T-cell (primary cell): ENCODE measurements around the gene CALR. TPM values are rescaled to one million over a fixed set of nuclear protein-coding genes. Genes with fewer than 3 reads are reported as not detected.
"Not testable (repeated sequence)": the region's sequence is repeated elsewhere in the genome, so short reads cannot be mapped to it uniquely, and the experiment has no call there.

Source experiments
- ATAC-seq, 4 experiments: fragments of 200-7000 bp in 3 of 4; fragments of 150-1000 bp in 1 of 4; cut with Tn5 transposase; replicated peaks in 1 of 4; 1 replicate in 3 of 4; 2 replicates in 1 of 4; pipeline ENCODE4 v1.10.0; 2021; ENCODE audit warnings: moderate library complexity in 3 of 4, mild to moderate bottlenecking in 2 of 4, moderate number of reproducible peaks in 1 of 4
- CTCF ChIA-PET, 2 donors: fragments of 300-600 bp; sonication (Branson Sonifier 250); formaldehyde crosslinking; loops; one replicate each; lab custom pipeline; 2022; ENCODE audit warnings: antibody characterized with exemption in 2 of 2; lab: Charles Lee
- POLR2A ChIA-PET, 2 donors: fragments of 300-600 bp; sonication (Branson Sonifier 250); formaldehyde crosslinking; loops; one replicate each; lab custom pipeline; 2022; ENCODE audit warnings: antibody characterized with exemption in 2 of 2; lab: Charles Lee
- DNase-seq, 35 experiments: peaks; one replicate each; pipeline versions ENCODE4 v3.0.0 to v3.0.0-alpha.2; 2013 to 2023
- H3K27ac ChIP-seq: one replicate; pipeline ENCODE4 v1.5.1; 2013; ENCODE audit warnings: low read length
- H3K27me3 ChIP-seq, 2 experiments: replicated peaks in 1 of 2; 1 replicate in 1 of 2; 2 replicates in 1 of 2; pipeline versions ENCODE4 v1.6.1 to v1.7.0; 2013; ENCODE audit warnings: low read length in 1 of 2, mixed read lengths in 1 of 2; ENCODE audit not compliant: control insufficient read depth in 2 of 2, insufficient read depth in 2 of 2; ENCODE audit errors: extremely low read depth in 1 of 2
- H3K36me3 ChIP-seq, 2 donors: 1 replicate in 1 of 2; 2 replicates in 1 of 2; pipeline versions ENCODE4 v1.6.1 to v1.7.0; 2013; ENCODE audit warnings: low read length in 1 of 2; ENCODE audit not compliant: control insufficient read depth in 2 of 2, insufficient read depth in 1 of 2; ENCODE audit errors: extremely low read depth in 1 of 2
- H3K4me1 ChIP-seq, 2 experiments: 1 replicate in 1 of 2; 2 replicates in 1 of 2; pipeline versions ENCODE4 v1.6.1 to v1.7.0; 2013; ENCODE audit warnings: low read length in 2 of 2, mixed read lengths in 1 of 2; ENCODE audit not compliant: insufficient read depth in 2 of 2, control insufficient read depth in 1 of 2; ENCODE audit errors: extremely low read depth in 1 of 2
- H3K4me3 ChIP-seq, 2 donors: 1 replicate in 1 of 2; 2 replicates in 1 of 2; pipeline versions ENCODE4 v1.5.1 to v1.7.0; 2013; ENCODE audit warnings: mild to moderate bottlenecking in 2 of 2, low read length in 1 of 2, moderate library complexity in 1 of 2; ENCODE audit not compliant: control insufficient read depth in 1 of 2; ENCODE audit errors: extremely low read depth in 1 of 2
- H3K9me3 ChIP-seq: 2 replicates; pipeline ENCODE4 v1.7.0; 2013
- H3K27ac Mint-ChIP-seq, 2 donors: one replicate each; pipeline ENCODE4 v1.8.0; 2020 to 2021; ENCODE audit warnings: mild to moderate bottlenecking in 2 of 2, mixed read lengths in 2 of 2
- H3K27me3 Mint-ChIP-seq, 2 donors: one replicate each; pipeline ENCODE4 v1.8.0; 2021 to 2022; ENCODE audit warnings: mixed read lengths in 2 of 2
- H3K36me3 Mint-ChIP-seq: one replicate; pipeline ENCODE4 v1.8.0; 2021; ENCODE audit warnings: mixed read lengths
- H3K4me1 Mint-ChIP-seq, 3 donors: one replicate each; pipeline ENCODE4 v1.8.0; 2020 to 2022; ENCODE audit warnings: mixed read lengths in 3 of 3, mild to moderate bottlenecking in 1 of 3
- H3K4me3 Mint-ChIP-seq, 3 donors: one replicate each; pipeline ENCODE4 v1.8.0; 2020 to 2022; ENCODE audit warnings: mild to moderate bottlenecking in 3 of 3, mixed read lengths in 3 of 3, moderate library complexity in 3 of 3
- H3K9me3 Mint-ChIP-seq, 3 donors: one replicate each; pipeline ENCODE4 v1.8.0; 2020 to 2022; ENCODE audit warnings: mixed read lengths in 3 of 3
- WGBS: methylation state at CpG from one replicate; pipeline ENCODE4 v1.1.5; 2013; ENCODE audit warnings: missing lambda C conversion rate; ENCODE audit not compliant: insufficient coverage; 5-methylcytosine and 5-hydroxymethylcytosine counted together
- total RNA-seq, 35 experiments: library from RNA in 6 of 35; stranded (reverse) in 6 of 35; fragments of 120-200 nt in 1 of 35; gene quantifications; one replicate each; pipeline versions ENCODE4 v1.2.1 to v1.2.4 and lab custom pipeline; 2013 to 2026

CALR gene
- total RNA-seq, 5 donors from 2014 or later (not counting 1 experiment from before 2014, with no cell fraction given), result 429 to 530 (median 501) TPM

GRCh38 chr19:12915860-12916259, 22.5 kb upstream of the CALR start:
- not testable (repeated sequence) for DNase-seq, H3K36me3 ChIP-seq, H3K36me3 Mint-ChIP-seq, H3K27ac ChIP-seq, H3K9me3 Mint-ChIP-seq, H3K27me3 Mint-ChIP-seq, H3K4me3 ChIP-seq, H3K27me3 ChIP-seq, ATAC-seq, H3K9me3 ChIP-seq
- CTCF ChIA-PET, result interaction anchor here in 1 of 2 donors (0.5 kb wide), 1 partner anchor 633 kb away, joined by 3 read pairs; no protein-coding TSS in a partner anchor
- 85% methylated on average over 4 of the region's 4 CpGs for WGBS
- POLR2A ChIA-PET, result interaction anchor here in 1 of 2 donors (0.7 kb wide), 1 partner anchor 86 kb away, joined by 6 read pairs; no protein-coding TSS in a partner anchor
- Mint-ChIP-seq H3K27ac (peak overlapping the region; percentile 52 to 65), H3K4me1 (peaks cover 32 to 46% (median 38%) of the 10 kb centered on the region in 3 donors), H3K4me3 (peak overlapping the region in 1 of 3 donors; percentile 15)
- peaks cover 8 to 43% of the 10 kb centered on the region in 2 experiments for H3K4me1 ChIP-seq

DNA sequence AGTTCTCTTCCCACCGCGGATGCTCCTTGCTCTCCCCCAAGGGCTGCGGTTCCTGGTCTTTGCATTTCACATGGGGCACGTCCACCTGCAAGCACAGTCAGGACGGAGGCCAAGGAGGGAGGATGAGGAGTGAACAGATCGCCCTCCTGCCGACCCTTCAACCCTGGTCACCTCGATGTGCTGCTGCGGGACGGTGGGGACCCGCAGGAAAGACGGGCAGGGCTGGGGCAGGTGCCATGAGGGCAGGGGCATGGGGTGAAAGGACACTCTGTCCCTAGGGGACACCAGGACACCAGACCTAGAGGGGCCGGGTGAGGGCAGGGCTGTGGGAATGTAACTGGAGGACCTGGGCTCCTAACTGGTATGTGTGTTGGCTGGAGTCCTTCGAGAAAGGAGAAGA, 20.2 kb upstream of the CALR start:
- Mint-ChIP-seq H3K4me3 (peak overlapping the region in 1 of 3 donors; percentile 76), H3K4me1 (peaks cover 29 to 42% (median 34%) of the 10 kb centered on the region in 3 donors), H3K9me3 (no peaks in the 10 kb centered on the region), H3K27me3 (no peaks in the 10 kb centered on the region), H3K36me3 (peaks cover 11% of the 10 kb centered on the region), H3K27ac (peak overlapping the region in 1 of 2 donors; percentile 71)
- no peak overlapping the region for H3K27ac ChIP-seq
- H3K9me3 ChIP-seq, result no peaks in the 10 kb centered on the region
- DNase-seq, result no peak
- no peak overlapping the region for H3K4me3 ChIP-seq
- H3K36me3 ChIP-seq, result peaks cover 3 to 11% of the 10 kb centered on the region in 2 donors
- WGBS, result 95% methylated on average over 13 of the region's 14 CpGs
- ChIA-PET CTCF (no interaction called here), POLR2A (no interaction called here)
- H3K27me3 ChIP-seq, result peaks cover 0 to 4% of the 10 kb centered on the region in 2 experiments
- ATAC-seq, result no peak
- peaks cover 8 to 39% of the 10 kb centered on the region in 2 experiments for H3K4me1 ChIP-seq

DNA sequence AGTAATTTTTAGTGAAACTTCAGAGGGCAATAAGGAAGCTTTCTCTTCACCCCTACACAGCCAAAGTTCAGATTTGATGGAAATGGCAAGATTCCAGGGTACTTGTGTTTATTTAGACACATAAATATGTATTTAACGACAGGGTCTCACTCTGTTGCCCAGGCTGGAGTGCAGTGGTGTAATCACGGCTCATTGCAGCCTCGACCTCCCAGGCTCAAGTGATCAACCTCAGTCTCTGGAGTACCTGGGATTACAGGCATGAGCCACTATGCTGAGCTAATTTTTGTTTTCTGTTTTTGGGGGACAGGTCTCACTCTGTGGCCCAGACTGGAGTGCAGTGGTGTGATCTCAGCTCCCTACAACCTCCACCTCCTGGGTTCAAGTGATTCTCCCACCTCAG, 17.4 kb upstream of the CALR start:
- CTCF ChIA-PET, result interaction anchor here (0.6 to 0.7 kb wide), 2 partner anchors 47 to 48 kb away, joined by 3 read pairs; no protein-coding TSS in a partner anchor
- no peak overlapping the region for H3K4me3 Mint-ChIP-seq
- WGBS, result 100% methylated on average over 2 of the region's 3 CpGs

DNA sequence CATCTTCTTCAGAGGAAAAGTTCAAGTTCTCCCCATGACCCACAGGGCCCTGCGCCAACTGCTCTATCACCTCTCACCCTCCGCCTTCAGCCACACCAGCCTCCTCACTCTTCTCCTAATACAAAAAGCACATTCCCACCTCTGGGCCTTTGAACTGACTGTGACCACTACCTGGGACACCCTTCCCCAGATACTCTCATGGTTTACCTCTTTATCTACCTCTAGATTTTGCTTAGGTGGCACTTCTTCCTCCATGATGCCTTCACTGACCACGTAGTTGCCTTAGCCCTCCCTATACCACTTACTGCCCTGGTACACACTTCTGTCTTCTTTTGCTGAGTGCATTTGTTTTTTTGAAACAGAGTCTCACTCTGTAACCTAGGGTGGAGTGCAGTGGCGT, 15.4 kb upstream of the CALR start:
- ChIA-PET POLR2A (no interaction called here), CTCF (no interaction called here)
- Histone ChIP-seq H3K27me3 (peaks cover 0 to 3% of the 10 kb centered on the region in 2 experiments), H3K36me3 (peaks cover 11 to 48% of the 10 kb centered on the region in 2 donors), H3K9me3 (no peaks in the 10 kb centered on the region), H3K4me3 (no peak overlapping the region), H3K4me1 (peaks cover 0 to 16% of the 10 kb centered on the region in 2 experiments), H3K27ac (no peak overlapping the region)
- WGBS, result 97% methylated on average over 3 of the region's 4 CpGs
- H3K27me3 Mint-ChIP-seq, result no peaks in the 10 kb centered on the region
- H3K27ac Mint-ChIP-seq, result no peak overlapping the region
- DNase-seq (no peak), ATAC-seq (no peak)
- peaks cover 7 to 17% (median 14%) of the 10 kb centered on the region in 3 donors for H3K4me1 Mint-ChIP-seq
- H3K4me3 Mint-ChIP-seq, result no peak overlapping the region
- H3K9me3 Mint-ChIP-seq, result no peaks in the 10 kb centered on the region
- peaks cover 38% of the 10 kb centered on the region for H3K36me3 Mint-ChIP-seq

More for the DNA sequence above, 17.4 kb upstream of the CALR start:
- Mint-ChIP-seq H3K36me3 (peaks cover 29% of the 10 kb centered on the region), H3K4me1 (peaks cover 12 to 22% (median 19%) of the 10 kb centered on the region in 3 donors), H3K9me3 (no peaks in the 10 kb centered on the region), H3K27me3 (no peaks in the 10 kb centered on the region), H3K27ac (peak overlapping the region in 1 of 2 donors; percentile 31)
- POLR2A ChIA-PET, result no interaction called here
- Histone ChIP-seq H3K36me3 (peaks cover 8 to 34% of the 10 kb centered on the region in 2 donors), H3K4me3 (no peak overlapping the region), H3K4me1 (peaks cover 0 to 16% of the 10 kb centered on the region in 2 experiments), H3K27me3 (peaks cover 0 to 4% of the 10 kb centered on the region in 2 experiments), H3K9me3 (no peaks in the 10 kb centered on the region), H3K27ac (no peak overlapping the region)
- no peak for DNase-seq
- no peak for ATAC-seq

- DNase-seq, result no peak
- ChIA-PET CTCF (no interaction called here), POLR2A (no interaction called here)
- Histone ChIP-seq H3K4me1 (no peaks in the 10 kb centered on the region), H3K9me3 (no peaks in the 10 kb centered on the region), H3K36me3 (peaks cover 11 to 65% of the 10 kb centered on the region in 2 donors), H3K27me3 (no peaks in the 10 kb centered on the region), H3K4me3 (no peak overlapping the region), H3K27ac (no peak overlapping the region)
- H3K27me3 Mint-ChIP-seq, result no peaks in the 10 kb centered on the region
- H3K27ac Mint-ChIP-seq, result no peak overlapping the region
- ATAC-seq, result no peak
- H3K36me3 Mint-ChIP-seq, result peaks cover 52% of the 10 kb centered on the region
- H3K9me3 Mint-ChIP-seq, result no peaks in the 10 kb centered on the region
- H3K4me1 Mint-ChIP-seq, result peaks cover 1 to 6% (median 6%) of the 10 kb centered on the region in 3 donors
- H3K4me3 Mint-ChIP-seq, result no peak overlapping the region
- WGBS, result 98% methylated on average over 16 of the region's 29 CpGs
Measured at GRCh38 chr19:12924621-12925310, 13.6 kb upstream of the CALR start.

GRCh38 chr19:12930002-12930645, 8.3 kb upstream of the CALR start:
- H3K9me3 ChIP-seq, result no peaks in the 10 kb centered on the region
- Mint-ChIP-seq H3K27ac (no peak overlapping the region), H3K36me3 (peaks cover 25% of the 10 kb centered on the region), H3K4me1 (peaks cover 19 to 26% (median 24%) of the 10 kb centered on the region in 3 donors), H3K4me3 (no peak overlapping the region), H3K27me3 (no peaks in the 10 kb centered on the region), H3K9me3 (no peaks in the 10 kb centered on the region)
- ChIA-PET POLR2A (no interaction called here), CTCF (no interaction called here)
- no peak for ATAC-seq
- no peak overlapping the region for H3K27ac ChIP-seq
- peaks cover 9 to 49% of the 10 kb centered on the region in 2 donors for H3K36me3 ChIP-seq
- H3K4me1 ChIP-seq, result peaks cover 6 to 23% of the 10 kb centered on the region in 2 experiments
- no peak for DNase-seq
- no peaks in the 10 kb centered on the region for H3K27me3 ChIP-seq
- WGBS, result 89% methylated on average over 14 of the region's 19 CpGs
- no peak overlapping the region for H3K4me3 ChIP-seq
